ENCODE results near the gene R3HDM4.
"Not testable (repeated sequence)": the region's sequence is repeated elsewhere in the genome, so short reads cannot be mapped to it uniquely, and the experiment has no call there.

Gene R3HDM4

DNA sequence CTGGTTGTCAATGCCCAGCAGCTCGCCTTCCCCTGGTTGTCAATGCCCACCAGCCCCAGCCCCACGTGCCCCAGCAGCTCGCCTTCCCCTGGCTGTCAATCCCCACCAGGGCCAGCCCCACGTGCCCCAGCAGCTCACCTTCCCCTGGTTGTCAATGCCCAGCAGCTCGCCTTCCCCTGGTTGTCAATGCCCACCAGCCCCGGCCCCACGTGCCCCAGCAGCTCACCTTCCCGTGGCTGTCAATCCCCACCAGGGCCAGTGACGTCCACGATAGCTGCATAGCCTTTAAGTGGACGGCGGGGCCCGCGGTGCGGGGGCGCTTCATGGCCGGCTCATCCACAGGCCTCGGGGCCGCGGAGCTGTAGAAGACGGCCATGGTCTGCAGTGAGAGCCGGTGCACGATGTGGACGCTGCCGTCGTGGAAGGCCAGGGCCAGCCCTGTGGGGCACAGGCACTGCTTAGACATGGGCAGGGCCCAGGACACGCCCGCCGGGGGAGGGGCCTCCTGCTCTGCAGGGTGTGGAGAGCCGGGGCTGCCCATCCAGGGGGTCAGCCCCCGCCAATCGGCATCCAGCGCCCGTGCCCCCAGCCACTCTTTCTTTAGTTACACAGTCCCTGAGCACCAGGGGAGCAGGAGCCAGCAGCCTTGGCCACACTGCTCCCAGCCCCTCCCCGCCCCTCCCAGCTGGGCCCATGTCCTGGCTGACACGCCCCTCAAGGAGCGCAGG lies 33.1 kb downstream of the R3HDM4 start:
- no peak for DNase-seq
- no peaks in the 10 kb centered on the region for H3K4me1 ChIP-seq (ENCODE audit: control extremely low read depth in 1 of 4, control insufficient read depth in 4 of 4, insufficient read depth in 4 of 4, low read length in 3 of 4)
- peaks cover 7 to 77% (median 52%) of the 10 kb centered on the region in 4 experiments for H3K36me3 ChIP-seq (ENCODE audit: control insufficient read depth in 4 of 4, insufficient read depth in 4 of 4, low read length in 3 of 4)
- H3K27ac ChIP-seq (ENCODE audit: insufficient read depth in 1 of 2, low read depth in 1 of 2, low read length in 2 of 2, poor library complexity in 1 of 2, severe bottlenecking in 2 of 2) = no peak overlapping the region
- H3K4me3 ChIP-seq (ENCODE audit: control insufficient read depth in 1 of 7, extremely low read depth in 1 of 7, insufficient read depth in 4 of 7, low read depth in 2 of 7, low read length in 6 of 7) = no peak overlapping the region
- ChIA-PET POLR2A (interaction anchor here (0.6 kb wide), 1 partner anchor 13 kb away, joined by 7 read pairs; the partner anchor contains the start of genes MED16 and RNU6-9), CTCF (interaction anchor here (0.8 kb wide), 1 partner anchor 17 kb away, joined by 3 read pairs; no protein-coding TSS in a partner anchor)
- H3K9me3 ChIP-seq (ENCODE audit: control extremely low read depth in 1 of 5, control insufficient read depth in 4 of 5, insufficient read depth in 2 of 5, low read depth in 1 of 5, low read length in 4 of 5) = no peaks in the 10 kb centered on the region
- H3K27me3 ChIP-seq (replicated peaks in 2 of 5; ENCODE audit: control insufficient read depth in 4 of 5, insufficient read depth in 5 of 5, low read length in 4 of 5) = no peaks in the 10 kb centered on the region
- WGBS (ENCODE audit: insufficient coverage) = 97% methylated on average over 21 of the region's 37 CpGs

DNA sequence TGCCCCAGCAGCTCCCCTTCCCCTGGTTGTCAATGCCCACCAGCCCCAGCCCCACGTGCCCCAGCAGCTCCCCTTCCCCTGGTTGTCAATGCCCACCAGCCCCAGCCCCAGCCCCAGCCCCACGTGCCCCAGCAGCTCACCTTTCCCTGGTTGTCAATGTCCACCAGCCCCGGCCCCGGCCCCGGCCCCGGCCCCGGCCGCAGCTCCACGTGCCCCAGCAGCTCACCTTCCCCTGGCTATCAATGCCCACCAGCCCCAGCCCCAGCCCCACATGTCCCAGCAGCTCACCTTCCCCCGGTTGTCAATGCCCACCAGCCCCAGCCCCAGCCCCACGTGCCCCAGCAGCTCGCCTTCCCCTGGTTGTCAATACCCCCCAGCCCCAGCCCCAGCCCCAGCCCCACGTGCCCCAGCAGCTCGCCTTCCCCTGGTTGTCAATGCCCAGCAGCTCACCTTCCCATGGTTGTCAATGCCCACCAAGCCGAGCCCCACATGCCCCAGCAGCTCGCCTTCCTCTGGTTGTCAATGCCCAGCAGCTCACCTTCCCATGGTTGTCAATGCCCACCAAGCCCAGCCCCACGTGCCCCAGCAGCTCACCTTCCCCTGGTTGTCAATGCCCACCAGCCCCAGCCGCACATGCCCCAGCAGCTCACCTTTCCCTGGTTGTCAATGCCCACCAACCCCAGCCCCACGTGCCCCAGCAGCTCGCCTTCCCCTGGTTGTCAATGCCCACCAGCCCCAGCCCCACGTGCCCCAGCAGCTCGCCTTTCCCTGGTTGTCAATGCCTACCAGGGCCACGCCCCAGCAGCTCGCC lies 34.1 kb downstream of the R3HDM4 start:
- WGBS (ENCODE audit: insufficient coverage) = 97% methylated on average over 14 of the region's 24 CpGs
- not testable (repeated sequence) for DNase-seq; H3K27ac ChIP-seq (ENCODE audit: insufficient read depth in 1 of 2, low read depth in 1 of 2, low read length in 2 of 2, poor library complexity in 1 of 2, severe bottlenecking in 2 of 2); H3K9me3 ChIP-seq (ENCODE audit: control extremely low read depth in 1 of 5, control insufficient read depth in 4 of 5, insufficient read depth in 2 of 5, low read depth in 1 of 5, low read length in 4 of 5); H3K27me3 ChIP-seq (replicated peaks in 2 of 5; ENCODE audit: control insufficient read depth in 4 of 5, insufficient read depth in 5 of 5, low read length in 4 of 5); H3K4me1 ChIP-seq (ENCODE audit: control extremely low read depth in 1 of 4, control insufficient read depth in 4 of 4, insufficient read depth in 4 of 4, low read length in 3 of 4); H3K4me3 ChIP-seq (ENCODE audit: control insufficient read depth in 1 of 7, extremely low read depth in 1 of 7, insufficient read depth in 4 of 7, low read depth in 2 of 7, low read length in 6 of 7)
- POLR2A ChIA-PET = interaction anchor here (0.6 to 0.7 kb wide), 2 partner anchors 14 to 97 kb away, joined by 4 to 7 read pairs; partner anchors contain the start of genes MED16 and RNU6-9
- H3K36me3 ChIP-seq (ENCODE audit: control insufficient read depth in 4 of 4, insufficient read depth in 4 of 4, low read length in 3 of 4) = peaks cover 7 to 74% (median 47%) of the 10 kb centered on the region in 4 experiments
- CTCF ChIA-PET = interaction anchor here (0.8 to 1.2 kb wide), 3 partner anchors 15 to 41 kb away, joined by 3 read pairs; no protein-coding TSS in a partner anchor

- H3K4me3 ChIP-seq (ENCODE audit: control insufficient read depth in 1 of 7, extremely low read depth in 1 of 7, insufficient read depth in 4 of 7, low read depth in 2 of 7, low read length in 6 of 7); H3K9me3 ChIP-seq (ENCODE audit: control extremely low read depth in 1 of 5, control insufficient read depth in 4 of 5, insufficient read depth in 2 of 5, low read depth in 1 of 5, low read length in 4 of 5); DNase-seq; POLR2A ChIA-PET; H3K4me1 ChIP-seq (ENCODE audit: control extremely low read depth in 1 of 4, control insufficient read depth in 4 of 4, insufficient read depth in 4 of 4, low read length in 3 of 4); H3K27me3 ChIP-seq (replicated peaks in 2 of 5; ENCODE audit: control insufficient read depth in 4 of 5, insufficient read depth in 5 of 5, low read length in 4 of 5); H3K27ac ChIP-seq (ENCODE audit: insufficient read depth in 1 of 2, low read depth in 1 of 2, low read length in 2 of 2, poor library complexity in 1 of 2, severe bottlenecking in 2 of 2): not testable (repeated sequence)
- CTCF ChIA-PET = interaction anchor here (1.2 kb wide), 1 partner anchor 42 kb away, joined by 3 read pairs; no protein-coding TSS in a partner anchor
- WGBS (ENCODE audit: insufficient coverage) = 99% methylated on average over 10 of the region's 23 CpGs
- H3K36me3 ChIP-seq (ENCODE audit: control insufficient read depth in 4 of 4, insufficient read depth in 4 of 4, low read length in 3 of 4) = peaks cover 7 to 72% (median 48%) of the 10 kb centered on the region in 4 experiments
Measured at GRCh38 chr19:877992-878660, 34.9 kb downstream of the R3HDM4 start.

DNA sequence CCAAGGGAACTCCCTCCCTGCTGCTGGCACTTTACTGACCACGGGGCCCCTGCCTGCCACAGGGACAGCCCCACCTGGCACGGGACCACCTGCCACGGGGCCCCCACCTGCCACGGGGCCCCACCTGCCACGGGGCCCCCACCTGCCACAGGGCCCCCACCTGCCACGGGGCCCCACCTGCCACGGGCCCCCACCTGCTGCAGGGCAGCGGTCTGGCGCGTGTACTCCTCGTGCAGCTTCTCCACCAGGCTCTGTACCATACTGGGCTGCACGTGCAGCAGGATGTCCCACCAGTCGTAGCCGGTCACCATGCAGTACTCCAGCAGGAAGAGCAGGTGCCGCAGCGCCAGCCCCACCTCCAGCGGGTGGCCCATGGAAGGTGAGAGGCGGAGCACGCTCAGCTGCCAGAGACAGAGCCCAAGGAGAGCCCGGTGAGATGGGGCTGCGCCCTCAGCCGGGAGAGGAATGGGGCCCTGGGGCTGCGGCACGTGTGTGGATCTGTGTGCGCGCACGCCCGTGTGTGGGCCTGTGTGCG lies 36.2 kb downstream of the R3HDM4 start:
- ChIA-PET POLR2A (no interaction called here), CTCF (no interaction called here)
- Histone ChIP-seq H3K4me1 (ENCODE audit: control extremely low read depth in 1 of 4, control insufficient read depth in 4 of 4, insufficient read depth in 4 of 4, low read length in 3 of 4) (peaks cover 0 to 11% (median 3%) of the 10 kb centered on the region in 4 experiments), H3K4me3 (ENCODE audit: control insufficient read depth in 1 of 7, extremely low read depth in 1 of 7, insufficient read depth in 4 of 7, low read depth in 2 of 7, low read length in 6 of 7) (no peak overlapping the region), H3K36me3 (ENCODE audit: control insufficient read depth in 4 of 4, insufficient read depth in 4 of 4, low read length in 3 of 4) (peaks cover 0 to 59% (median 41%) of the 10 kb centered on the region in 4 experiments), H3K27ac (ENCODE audit: insufficient read depth in 1 of 2, low read depth in 1 of 2, low read length in 2 of 2, poor library complexity in 1 of 2, severe bottlenecking in 2 of 2) (no peak overlapping the region), H3K9me3 (ENCODE audit: control extremely low read depth in 1 of 5, control insufficient read depth in 4 of 5, insufficient read depth in 2 of 5, low read depth in 1 of 5, low read length in 4 of 5) (no peaks in the 10 kb centered on the region), H3K27me3 (replicated peaks in 2 of 5; ENCODE audit: control insufficient read depth in 4 of 5, insufficient read depth in 5 of 5, low read length in 4 of 5) (no peaks in the 10 kb centered on the region)
- no peak for DNase-seq
- WGBS (ENCODE audit: insufficient coverage) = 93% methylated on average over 24 of the region's 29 CpGs

DNA sequence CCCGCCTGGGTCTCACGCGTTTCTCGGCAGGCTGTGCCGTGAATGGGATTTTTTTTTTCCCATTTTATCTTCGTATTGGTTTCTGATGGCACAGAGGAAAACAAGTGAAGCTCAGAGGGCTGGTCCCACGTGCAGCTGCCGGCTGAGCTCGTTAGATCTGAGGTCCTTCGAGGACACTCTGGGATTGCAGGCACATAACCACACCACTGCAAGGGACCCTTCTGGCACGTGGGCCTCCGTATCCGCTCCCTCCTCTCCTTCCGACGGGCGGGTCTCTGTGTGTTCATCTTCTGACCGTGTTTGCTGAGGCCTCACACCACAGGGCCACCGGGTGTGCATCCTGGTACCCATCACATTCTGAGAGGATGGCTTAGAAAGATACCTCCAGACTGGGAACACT lies 36.9 kb downstream of the R3HDM4 start:
- H3K27me3 ChIP-seq (replicated peaks in 2 of 5; ENCODE audit: control insufficient read depth in 4 of 5, insufficient read depth in 5 of 5, low read length in 4 of 5) = no peaks in the 10 kb centered on the region
- H3K9me3 ChIP-seq (ENCODE audit: control extremely low read depth in 1 of 5, control insufficient read depth in 4 of 5, insufficient read depth in 2 of 5, low read depth in 1 of 5, low read length in 4 of 5) = no peaks in the 10 kb centered on the region
- no peak overlapping the region for H3K27ac ChIP-seq (ENCODE audit: insufficient read depth in 1 of 2, low read depth in 1 of 2, low read length in 2 of 2, poor library complexity in 1 of 2, severe bottlenecking in 2 of 2)
- H3K4me3 ChIP-seq (ENCODE audit: control insufficient read depth in 1 of 7, extremely low read depth in 1 of 7, insufficient read depth in 4 of 7, low read depth in 2 of 7, low read length in 6 of 7) = no peak overlapping the region
- DNase-seq = no peak
- CTCF ChIA-PET = interaction anchor here (1.2 kb wide), 1 partner anchor 17 kb away, joined by 5 read pairs; the partner anchor contains the start of genes MED16 and RNU6-9
- peaks cover 0 to 12% (median 4%) of the 10 kb centered on the region in 4 experiments for H3K4me1 ChIP-seq (ENCODE audit: control extremely low read depth in 1 of 4, control insufficient read depth in 4 of 4, insufficient read depth in 4 of 4, low read length in 3 of 4)
- 93% methylated on average over 15 of the region's 18 CpGs for WGBS (ENCODE audit: insufficient coverage)
- H3K36me3 ChIP-seq (ENCODE audit: control insufficient read depth in 4 of 4, insufficient read depth in 4 of 4, low read length in 3 of 4) = peaks cover 0 to 56% (median 38%) of the 10 kb centered on the region in 4 experiments
- POLR2A ChIA-PET = no interaction called here

- WGBS (ENCODE audit: insufficient coverage) = 98% methylated on average over 25 of the region's 28 CpGs
- ChIA-PET POLR2A (no interaction called here), CTCF (interaction anchor here (1.0 to 1.2 kb wide), 3 partner anchors 12 to 30 kb away, joined by 3 to 5 read pairs (median 4); partner anchors contain the start of genes MED16 and RNU6-9)
- Histone ChIP-seq H3K36me3 (ENCODE audit: control insufficient read depth in 4 of 4, insufficient read depth in 4 of 4, low read length in 3 of 4) (peaks cover 0 to 60% (median 37%) of the 10 kb centered on the region in 4 experiments), H3K4me3 (ENCODE audit: control insufficient read depth in 1 of 7, extremely low read depth in 1 of 7, insufficient read depth in 4 of 7, low read depth in 2 of 7, low read length in 6 of 7) (no peak overlapping the region), H3K27ac (ENCODE audit: insufficient read depth in 1 of 2, low read depth in 1 of 2, low read length in 2 of 2, poor library complexity in 1 of 2, severe bottlenecking in 2 of 2) (no peak overlapping the region), H3K27me3 (replicated peaks in 2 of 5; ENCODE audit: control insufficient read depth in 4 of 5, insufficient read depth in 5 of 5, low read length in 4 of 5) (no peaks in the 10 kb centered on the region), H3K4me1 (ENCODE audit: control extremely low read depth in 1 of 4, control insufficient read depth in 4 of 4, insufficient read depth in 4 of 4, low read length in 3 of 4) (peaks cover 0 to 12% (median 4%) of the 10 kb centered on the region in 4 experiments), H3K9me3 (ENCODE audit: control extremely low read depth in 1 of 5, control insufficient read depth in 4 of 5, insufficient read depth in 2 of 5, low read depth in 1 of 5, low read length in 4 of 5) (no peaks in the 10 kb centered on the region)
- no peak for DNase-seq
Measured at GRCh38 chr19:875265-875879, 37.6 kb downstream of the R3HDM4 start.
